IMR-90 (cell line): ENCODE data around the gene SLC9A6. TPM values are rescaled to one million over a fixed set of nuclear protein-coding genes. Genes with fewer than 3 reads are reported as not detected.

ENCODE experiments used
- ATAC-seq: fragments of 200-7000 bp; cut with Tn5 transposase; 2 replicates; pipeline ENCODE4 v1.9.1; 2020; ENCODE audit warnings: low read depth, mild to moderate bottlenecking, moderate library complexity
- BruUV-seq: library from RNA; stranded (reverse); fragments of 400-500 nt; replicated peaks from 2 replicates; lab custom pipeline; 2021; lab: Mats Ljungman, UMichigan
- CTCF ChIA-PET: fragments of 300-600 bp; formaldehyde crosslinking; extraction: SDS; loops from one replicate; lab custom pipeline; 2021; ENCODE audit warnings: antibody characterized with exemption; lab: Yijun Ruan, JAX
- POLR2A ChIA-PET: fragments of 300-600 bp; sonication (Branson Sonifier 250); formaldehyde crosslinking; loops from one replicate; lab custom pipeline; 2022; ENCODE audit warnings: antibody characterized with exemption; ENCODE audit not compliant: unreplicated experiment; lab: Charles Lee
- DNase-seq: peaks from one replicate; pipeline ENCODE4 v3.0.0; 2013
- H2AFZ ChIP-seq: replicated peaks from 2 replicates; pipeline ENCODE3; 2013; ENCODE audit warnings: low read length, mild to moderate bottlenecking; ENCODE audit not compliant: poor library complexity
- H2AK5ac ChIP-seq: 2 replicates; pipeline ENCODE4 v1.6.1; 2013; ENCODE audit warnings: low read depth, low read length, inconsistent platforms
- H2AK9ac ChIP-seq: replicated peaks from 2 replicates; pipeline ENCODE3; 2013; ENCODE audit warnings: mild to moderate bottlenecking, low read depth, low read length, moderate library complexity; ENCODE audit not compliant: poor library complexity
- H2BK120ac ChIP-seq: 2 replicates; pipeline ENCODE4 v1.6.1; 2013; ENCODE audit warnings: low read depth, low read length, inconsistent platforms
- H2BK15ac ChIP-seq: 3 replicates; pipeline ENCODE4 v1.6.1; 2013; ENCODE audit warnings: low read depth, low read length, inconsistent platforms
- H2BK20ac ChIP-seq: 2 replicates; pipeline ENCODE4 v1.6.1; 2013; ENCODE audit warnings: low read depth, mild to moderate bottlenecking, inconsistent platforms, low read length, moderate library complexity
- H2BK5ac ChIP-seq: 2 replicates; pipeline ENCODE4 v1.6.1; 2013; ENCODE audit warnings: mild to moderate bottlenecking, low read depth, low read length, inconsistent platforms; ENCODE audit not compliant: poor library complexity, severe bottlenecking
- H3K14ac ChIP-seq: replicated peaks from 2 replicates; pipeline ENCODE4 v1.6.1; 2013; ENCODE audit warnings: low read depth, low read length, inconsistent platforms
- H3K18ac ChIP-seq: 2 replicates; pipeline ENCODE4 v1.6.1; 2013; ENCODE audit warnings: low read depth, low read length, control low read depth
- H3K23ac ChIP-seq: 2 replicates; pipeline ENCODE4 v1.6.1; 2013; ENCODE audit warnings: low read depth, low read length, inconsistent platforms
- H3K27ac ChIP-seq: 2 replicates; pipeline ENCODE4 v1.5.1; 2013; ENCODE audit warnings: mild to moderate bottlenecking, control low read depth, low read length; ENCODE audit not compliant: insufficient read depth
- H3K27me3 ChIP-seq: 2 replicates; pipeline ENCODE4 v1.6.1; 2013; ENCODE audit warnings: low read length; ENCODE audit not compliant: control insufficient read depth, insufficient read depth
- H3K36me3 ChIP-seq: 2 replicates; pipeline ENCODE4 v1.6.1; 2013; ENCODE audit warnings: low read length, mixed read lengths; ENCODE audit not compliant: control insufficient read depth, insufficient read depth
- H3K4ac ChIP-seq: 2 replicates; pipeline ENCODE4 v1.6.1; 2013; ENCODE audit warnings: low read depth, low read length, inconsistent platforms
- H3K4me1 ChIP-seq: 2 replicates; pipeline ENCODE4 v1.6.1; 2013; ENCODE audit warnings: low read length, mixed read lengths; ENCODE audit not compliant: control insufficient read depth, insufficient read depth
- H3K4me2 ChIP-seq: 2 replicates; pipeline ENCODE4 v1.6.1; 2013; ENCODE audit warnings: low read depth, mild to moderate bottlenecking, control low read depth, low read length, moderate library complexity
- H3K4me3 ChIP-seq: 2 replicates; pipeline ENCODE4 v1.5.1; 2013; ENCODE audit warnings: low read depth, mild to moderate bottlenecking, control low read depth, low read length, moderate library complexity; ENCODE audit not compliant: insufficient read depth
- H3K56ac ChIP-seq: 2 replicates; pipeline ENCODE4 v1.6.1; 2013; ENCODE audit warnings: low read length, inconsistent platforms; ENCODE audit not compliant: insufficient read depth; ENCODE audit errors: extremely low read depth
- H3K79me1 ChIP-seq, 2 experiments: 2 replicates each; pipeline ENCODE4 v1.6.1; 2013; ENCODE audit warnings: low read length in 2 of 2, inconsistent platforms in 1 of 2, low read depth in 1 of 2
- H3K9ac ChIP-seq: 2 replicates; pipeline ENCODE4 v1.6.1; 2013; ENCODE audit warnings: low read depth, low read length, control low read depth
- H3K9me1 ChIP-seq: 2 replicates; pipeline ENCODE4 v1.6.1; 2013; ENCODE audit warnings: low read length, inconsistent platforms; ENCODE audit not compliant: insufficient read depth
- H3K9me3 ChIP-seq: 2 replicates; pipeline ENCODE4 v1.6.1; 2013; ENCODE audit warnings: low read length; ENCODE audit not compliant: control insufficient read depth, insufficient read depth
- H4K20me1 ChIP-seq: 2 replicates; pipeline ENCODE4 v1.6.1; 2013; ENCODE audit warnings: low read length, inconsistent platforms; ENCODE audit not compliant: insufficient read depth
- H4K5ac ChIP-seq: 2 replicates; pipeline ENCODE4 v1.6.1; 2013; ENCODE audit warnings: mild to moderate bottlenecking, low read depth, low read length, control low read depth
- H4K8ac ChIP-seq, 2 experiments: 2 replicates each; pipeline ENCODE4 v1.6.1; 2013; ENCODE audit warnings: low read depth in 2 of 2, low read length in 2 of 2, control low read depth in 1 of 2, inconsistent platforms in 1 of 2
- H4K91ac ChIP-seq: 2 replicates; pipeline ENCODE4 v1.6.1; 2013; ENCODE audit warnings: low read depth, low read length, inconsistent platforms; ENCODE audit not compliant: insufficient read depth
- BHLHE40 ChIP-seq: fragments of 150-350 bp; IDR thresholded peaks from 2 replicates; pipeline ENCODE4 v1.6.1; 2016; ENCODE audit warnings: mild to moderate bottlenecking, low read depth, low read length
- CEBPB ChIP-seq: IDR thresholded peaks from 2 replicates; pipeline ENCODE4 v1.6.1; 2012; ENCODE audit warnings: low read depth, low read length, improper control_type of control experiment
- CHD1 ChIP-seq: IDR thresholded peaks from 2 replicates; pipeline ENCODE4 v1.6.1; 2012; ENCODE audit warnings: low read depth, low read length, improper control_type of control experiment
- FOS ChIP-seq: fragments of 150-350 bp; IDR thresholded peaks from 2 replicates; pipeline ENCODE4 v1.6.1; 2016; ENCODE audit warnings: low read depth, low read length
- MAFK ChIP-seq: IDR thresholded peaks from 2 replicates; pipeline ENCODE4 v1.6.1; 2012; ENCODE audit warnings: low read depth, low read length, improper control_type of control experiment
- MXI1 ChIP-seq: IDR thresholded peaks from 2 replicates; pipeline ENCODE4 v1.6.1; 2012; ENCODE audit warnings: low read depth, mild to moderate bottlenecking, low read length, moderate library complexity, borderline replicate concordance
- RCOR1 ChIP-seq: IDR thresholded peaks from 2 replicates; pipeline ENCODE4 v1.6.1; 2012; ENCODE audit warnings: mild to moderate bottlenecking, low read length, improper control_type of control experiment; ENCODE audit not compliant: insufficient replicate concordance
- RFX5 ChIP-seq: IDR thresholded peaks from 2 replicates; pipeline ENCODE4 v1.8.0; 2012; ENCODE audit warnings: low read depth, mild to moderate bottlenecking, low read length, moderate library complexity
- WGBS, 2 experiments: methylation state at CpG; one replicate each; pipeline versions ENCODE4 v1.1.5 to v1.1.7; 2013; ENCODE audit warnings: missing lambda C conversion rate in 2 of 2; ENCODE audit not compliant: insufficient read length in 1 of 2; ENCODE audit errors: extremely low coverage in 2 of 2; 5-methylcytosine and 5-hydroxymethylcytosine counted together
- dilution Hi-C: fragments of 300-500 bp; cut with HindIII; formaldehyde crosslinking; loops from one replicate; pipeline ENCODE4 v1.14.3; 2018; ENCODE audit warnings: low sequenced_read_pairs; ENCODE audit not compliant: unreplicated experiment
- in situ Hi-C: fragments of 300-500 bp; cut with MboI; formaldehyde crosslinking; loops from 3 replicates; pipeline ENCODE4 v1.14.3; 2019; ENCODE audit warnings: low sequenced_read_pairs, inconsistent platforms, mixed read lengths
- intact Hi-C: fragments of 100-400 bp; cut with micrococcal nuclease; formaldehyde crosslinking; loops from 2 replicates; pipeline ENCODE4 v1.10.0; 2022
- polyA plus RNA-seq, 3 experiments: library from polyadenylated mRNA; depleted of rRNA; stranded (reverse); fragments of >200 nt; gene quantifications; 2 replicates each; pipeline ENCODE4 v1.2.3, GENCODE V29; 2012; ENCODE audit warnings: low replicate concordance in 1 of 3
- total RNA-seq: library from RNA; depleted of rRNA; stranded (reverse); fragments of >200 nt; gene quantifications from 2 replicates; pipeline ENCODE4 v1.2.3, GENCODE V29; 2012
- TF ChIP-seq, protein P1 (sequence below): fragments of 150-350 bp; IDR thresholded peaks from 2 replicates; pipeline ENCODE4 v1.6.1; 2016; ENCODE audit warnings: low read depth, mild to moderate bottlenecking, low read length, moderate library complexity, borderline replicate concordance
- TF ChIP-seq, protein P2 (sequence below): conservative IDR thresholded peaks from 2 replicates; pipeline ENCODE4 v1.5.1; 2012; ENCODE audit warnings: mild to moderate bottlenecking, low read depth, low read length, improper control_type of control experiment

The SLC9A6 gene
- total and polyA plus RNA-seq, 2 of the 4 experiments (the other 2 are of a cell fraction) = 6.9 to 19.0 TPM

DNA sequence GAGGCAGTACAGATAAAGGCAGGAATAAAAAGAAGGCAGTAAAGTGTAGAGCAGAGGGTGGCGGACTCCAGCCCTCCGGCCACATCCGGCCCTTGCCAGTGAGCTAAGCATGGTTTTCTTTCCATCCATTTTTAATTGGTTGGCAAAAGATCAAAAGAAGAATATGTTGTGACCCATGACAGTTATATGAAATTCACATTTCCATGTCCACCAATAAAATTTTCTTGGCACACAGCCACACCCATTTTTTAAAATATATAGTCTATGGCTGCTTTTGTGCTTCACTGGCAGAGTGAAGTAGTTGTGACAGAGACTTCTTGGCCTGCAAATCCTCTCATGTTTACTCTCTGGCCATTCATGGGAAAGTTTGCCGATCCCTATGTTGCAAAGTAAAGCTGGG lies 29.8 kb downstream of the SLC9A6 start:
- H4K20me1 ChIP-seq = no peaks in the 10 kb centered on the region
- no peak overlapping the region for H3K4me3 ChIP-seq
- ATAC-seq = no peak
- H3K9ac ChIP-seq = no peak overlapping the region
- peaks cover 5% of the 10 kb centered on the region; the same call in 1 of the 2 replicates for H3K36me3 ChIP-seq
- no peak overlapping the region for H4K5ac ChIP-seq
- H2BK120ac ChIP-seq = no peak overlapping the region
- H3K27me3 ChIP-seq = peaks cover 1% of the 10 kb centered on the region; the same call in 1 of the 2 replicates
- intact Hi-C loops (no loop called here), in situ Hi-C loops (no loop called here), dilution Hi-C loops (no loop called here)
- H3K23ac ChIP-seq = no peak overlapping the region
- no TSS peak for BruUV-seq
- H3K4me2 ChIP-seq = no peak overlapping the region
- H2AFZ ChIP-seq = no peak overlapping the region
- H3K79me1 ChIP-seq = no peaks in the 10 kb centered on the region
- no peak overlapping the region for H2AK5ac ChIP-seq
- no peak overlapping the region for H3K27ac ChIP-seq
- H4K8ac ChIP-seq = no peak overlapping the region
- no peak overlapping the region for H2BK20ac ChIP-seq
- no peaks in the 10 kb centered on the region for H3K9me1 ChIP-seq
- H2AK9ac ChIP-seq = no peak overlapping the region
- no peak overlapping the region for H3K14ac ChIP-seq
- ChIA-PET CTCF (interaction anchor here (1.9 kb wide), 1 partner anchor 13 kb away, joined by 9 read pairs; no protein-coding TSS in a partner anchor), POLR2A (no interaction called here)
- H2BK5ac ChIP-seq = no peak overlapping the region
- no peak overlapping the region for H3K56ac ChIP-seq
- H3K18ac ChIP-seq = no peak overlapping the region
- no peaks in the 10 kb centered on the region for H3K9me3 ChIP-seq
- TF ChIP-seq, protein P1, sequence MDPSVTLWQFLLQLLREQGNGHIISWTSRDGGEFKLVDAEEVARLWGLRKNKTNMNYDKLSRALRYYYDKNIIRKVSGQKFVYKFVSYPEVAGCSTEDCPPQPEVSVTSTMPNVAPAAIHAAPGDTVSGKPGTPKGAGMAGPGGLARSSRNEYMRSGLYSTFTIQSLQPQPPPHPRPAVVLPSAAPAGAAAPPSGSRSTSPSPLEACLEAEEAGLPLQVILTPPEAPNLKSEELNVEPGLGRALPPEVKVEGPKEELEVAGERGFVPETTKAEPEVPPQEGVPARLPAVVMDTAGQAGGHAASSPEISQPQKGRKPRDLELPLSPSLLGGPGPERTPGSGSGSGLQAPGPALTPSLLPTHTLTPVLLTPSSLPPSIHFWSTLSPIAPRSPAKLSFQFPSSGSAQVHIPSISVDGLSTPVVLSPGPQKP = no peak
- no peak for TF ChIP-seq RCOR1
- TF ChIP-seq BHLHE40 = no peak
- TF ChIP-seq, protein P2, sequence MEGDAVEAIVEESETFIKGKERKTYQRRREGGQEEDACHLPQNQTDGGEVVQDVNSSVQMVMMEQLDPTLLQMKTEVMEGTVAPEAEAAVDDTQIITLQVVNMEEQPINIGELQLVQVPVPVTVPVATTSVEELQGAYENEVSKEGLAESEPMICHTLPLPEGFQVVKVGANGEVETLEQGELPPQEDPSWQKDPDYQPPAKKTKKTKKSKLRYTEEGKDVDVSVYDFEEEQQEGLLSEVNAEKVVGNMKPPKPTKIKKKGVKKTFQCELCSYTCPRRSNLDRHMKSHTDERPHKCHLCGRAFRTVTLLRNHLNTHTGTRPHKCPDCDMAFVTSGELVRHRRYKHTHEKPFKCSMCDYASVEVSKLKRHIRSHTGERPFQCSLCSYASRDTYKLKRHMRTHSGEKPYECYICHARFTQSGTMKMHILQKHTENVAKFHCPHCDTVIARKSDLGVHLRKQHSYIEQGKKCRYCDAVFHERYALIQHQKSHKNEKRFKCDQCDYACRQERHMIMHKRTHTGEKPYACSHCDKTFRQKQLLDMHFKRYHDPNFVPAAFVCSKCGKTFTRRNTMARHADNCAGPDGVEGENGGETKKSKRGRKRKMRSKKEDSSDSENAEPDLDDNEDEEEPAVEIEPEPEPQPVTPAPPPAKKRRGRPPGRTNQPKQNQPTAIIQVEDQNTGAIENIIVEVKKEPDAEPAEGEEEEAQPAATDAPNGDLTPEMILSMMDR = no peak
- no peak for TF ChIP-seq RFX5
- no peak for TF ChIP-seq CHD1
- no peak for TF ChIP-seq FOS
- TF ChIP-seq MXI1 = no peak
- TF ChIP-seq MAFK = no peak
- no peak for TF ChIP-seq CEBPB
- H3K4me1 ChIP-seq = no peaks in the 10 kb centered on the region
- DNase-seq = no peak
- no CpG with 5 or more reads among the region's 4 CpGs for WGBS, 2 experiments
- no peak overlapping the region for H3K4ac ChIP-seq
- H4K91ac ChIP-seq = no peak overlapping the region
- H2BK15ac ChIP-seq = no peak overlapping the region
